ENCODE data around the gene KRT15.

DNA sequence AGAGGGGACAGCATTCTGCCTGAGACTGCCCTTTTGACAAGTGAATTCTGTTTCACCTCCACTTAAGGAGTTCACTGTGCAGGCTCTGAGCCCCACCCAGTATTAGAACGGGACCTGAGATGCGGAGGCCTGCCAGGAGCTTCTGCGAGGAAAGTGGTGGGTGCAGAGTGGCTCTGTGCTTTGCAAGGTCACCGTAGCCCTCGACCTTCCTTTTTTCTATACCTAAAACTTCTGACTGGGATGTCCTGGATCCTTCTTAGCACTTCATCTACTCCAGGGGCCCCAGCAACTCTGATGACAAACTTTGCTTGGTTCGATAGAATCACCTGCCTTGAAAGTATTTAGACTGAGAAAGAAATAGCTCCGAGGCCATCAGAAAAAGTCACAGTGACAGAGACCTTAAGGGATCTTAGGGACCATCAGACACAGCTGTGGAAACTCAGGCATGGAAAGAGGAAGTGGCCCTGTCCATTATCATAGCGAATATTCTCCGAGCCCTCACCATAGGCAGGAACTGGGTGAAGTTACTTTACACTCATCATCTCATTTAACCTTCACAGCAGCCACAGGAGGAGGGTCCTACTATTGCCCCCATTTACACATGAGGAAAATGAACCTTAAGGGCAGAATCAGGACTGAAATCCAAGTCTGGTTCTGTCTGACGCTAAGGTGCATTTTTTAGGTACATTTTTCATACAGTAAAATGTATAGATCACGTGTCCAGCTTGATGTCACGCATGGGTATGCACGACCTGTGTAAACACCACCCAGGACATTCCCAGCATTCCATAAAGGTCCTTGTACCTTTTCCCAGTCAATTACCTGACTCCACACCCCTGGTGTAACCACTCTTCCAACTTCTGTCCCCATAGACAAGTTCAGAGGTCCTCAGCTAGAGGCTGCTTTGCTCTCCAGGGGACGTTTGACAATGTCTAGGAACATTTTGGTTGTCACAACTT, 12.6 kb downstream of the KRT15 start:
- TF ChIP-seq, protein P1, sequence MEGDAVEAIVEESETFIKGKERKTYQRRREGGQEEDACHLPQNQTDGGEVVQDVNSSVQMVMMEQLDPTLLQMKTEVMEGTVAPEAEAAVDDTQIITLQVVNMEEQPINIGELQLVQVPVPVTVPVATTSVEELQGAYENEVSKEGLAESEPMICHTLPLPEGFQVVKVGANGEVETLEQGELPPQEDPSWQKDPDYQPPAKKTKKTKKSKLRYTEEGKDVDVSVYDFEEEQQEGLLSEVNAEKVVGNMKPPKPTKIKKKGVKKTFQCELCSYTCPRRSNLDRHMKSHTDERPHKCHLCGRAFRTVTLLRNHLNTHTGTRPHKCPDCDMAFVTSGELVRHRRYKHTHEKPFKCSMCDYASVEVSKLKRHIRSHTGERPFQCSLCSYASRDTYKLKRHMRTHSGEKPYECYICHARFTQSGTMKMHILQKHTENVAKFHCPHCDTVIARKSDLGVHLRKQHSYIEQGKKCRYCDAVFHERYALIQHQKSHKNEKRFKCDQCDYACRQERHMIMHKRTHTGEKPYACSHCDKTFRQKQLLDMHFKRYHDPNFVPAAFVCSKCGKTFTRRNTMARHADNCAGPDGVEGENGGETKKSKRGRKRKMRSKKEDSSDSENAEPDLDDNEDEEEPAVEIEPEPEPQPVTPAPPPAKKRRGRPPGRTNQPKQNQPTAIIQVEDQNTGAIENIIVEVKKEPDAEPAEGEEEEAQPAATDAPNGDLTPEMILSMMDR (IDR thresholded peaks at IDR 0.05), result no peak
- TF ChIP-seq ZFX (IDR thresholded peaks at IDR 0.05; ENCODE audit: borderline replicate concordance), result no peak

All from 22Rv1 (cell line).